OCI-LY7 (cell line): Measurements from ENCODE around the gene STARD3.

Experiments used
- EZH2phosphoT487 ChIP-seq: fragments of 200-600 bp; sonication (generic); IDR thresholded peaks from 2 replicates; pipeline ENCODE4 v1.6.1; 2018; ENCODE audit warnings: low read depth, borderline replicate concordance, mild to moderate bottlenecking, mixed run types, antibody characterized with exemption, low read length, moderate library complexity, mixed read lengths
- TF ChIP-seq, protein P1 (sequence below): fragments of 200-600 bp; sonication (generic); conservative IDR thresholded peaks from 2 replicates; pipeline ENCODE4 v1.5.1; 2014; ENCODE audit warnings: mild to moderate bottlenecking, antibody characterized with exemption, low read length, moderate library complexity, mixed read lengths

DNA sequence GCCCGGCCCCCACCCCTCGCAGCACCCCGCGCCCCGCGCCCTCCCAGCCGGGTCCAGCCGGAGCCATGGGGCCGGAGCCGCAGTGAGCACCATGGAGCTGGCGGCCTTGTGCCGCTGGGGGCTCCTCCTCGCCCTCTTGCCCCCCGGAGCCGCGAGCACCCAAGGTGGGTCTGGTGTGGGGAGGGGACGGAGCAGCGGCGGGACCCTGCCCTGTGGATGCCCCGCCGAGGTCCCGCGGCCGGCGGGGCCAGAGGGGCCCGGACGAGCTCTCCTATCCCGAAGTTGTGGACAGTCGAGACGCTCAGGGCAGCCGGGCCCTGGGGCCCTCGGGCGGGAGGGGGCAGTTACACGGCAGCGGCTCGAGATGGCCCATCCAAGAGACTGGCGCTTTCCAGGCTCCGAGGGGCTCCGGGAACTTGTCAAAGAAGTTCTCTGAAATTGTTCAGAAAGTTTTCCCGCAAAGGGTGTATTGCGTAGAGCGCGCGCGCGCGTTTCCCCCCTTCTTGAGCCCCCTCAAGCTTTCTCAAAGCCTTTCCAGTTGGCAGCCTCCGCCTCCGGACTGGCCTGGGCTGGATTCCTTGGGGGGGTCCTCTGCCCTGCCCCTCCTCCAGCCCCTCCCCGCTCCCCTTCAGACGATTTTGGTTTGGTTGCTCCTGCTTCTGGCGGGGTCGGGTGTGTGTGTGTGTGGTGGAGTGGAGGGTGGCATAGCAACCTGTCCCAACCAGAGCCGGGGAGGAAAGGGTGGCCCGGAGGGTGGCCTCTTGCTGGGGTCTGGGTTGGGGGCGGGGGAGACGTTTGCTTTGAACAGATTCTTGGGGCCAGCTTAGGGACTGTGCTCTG lies 63.4 kb downstream of the STARD3 start:
- TF ChIP-seq, protein P1, sequence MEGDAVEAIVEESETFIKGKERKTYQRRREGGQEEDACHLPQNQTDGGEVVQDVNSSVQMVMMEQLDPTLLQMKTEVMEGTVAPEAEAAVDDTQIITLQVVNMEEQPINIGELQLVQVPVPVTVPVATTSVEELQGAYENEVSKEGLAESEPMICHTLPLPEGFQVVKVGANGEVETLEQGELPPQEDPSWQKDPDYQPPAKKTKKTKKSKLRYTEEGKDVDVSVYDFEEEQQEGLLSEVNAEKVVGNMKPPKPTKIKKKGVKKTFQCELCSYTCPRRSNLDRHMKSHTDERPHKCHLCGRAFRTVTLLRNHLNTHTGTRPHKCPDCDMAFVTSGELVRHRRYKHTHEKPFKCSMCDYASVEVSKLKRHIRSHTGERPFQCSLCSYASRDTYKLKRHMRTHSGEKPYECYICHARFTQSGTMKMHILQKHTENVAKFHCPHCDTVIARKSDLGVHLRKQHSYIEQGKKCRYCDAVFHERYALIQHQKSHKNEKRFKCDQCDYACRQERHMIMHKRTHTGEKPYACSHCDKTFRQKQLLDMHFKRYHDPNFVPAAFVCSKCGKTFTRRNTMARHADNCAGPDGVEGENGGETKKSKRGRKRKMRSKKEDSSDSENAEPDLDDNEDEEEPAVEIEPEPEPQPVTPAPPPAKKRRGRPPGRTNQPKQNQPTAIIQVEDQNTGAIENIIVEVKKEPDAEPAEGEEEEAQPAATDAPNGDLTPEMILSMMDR: no peak
- TF ChIP-seq EZH2phosphoT487: no peak
